Hepatocyte (in vitro differentiated cells): ENCODE data around the gene HIP1.
"Not testable (repeated sequence)": the region's sequence is repeated elsewhere in the genome, so short reads cannot be mapped to it uniquely, and the experiment has no call there.

Source experiments
- CTCF ChIP-seq: fragments of 200-600 bp; sonication (generic); IDR thresholded peaks from 2 replicates; pipeline ENCODE4 v1.5.1; 2016; ENCODE audit warnings: antibody characterized with exemption, mild to moderate bottlenecking; ENCODE audit not compliant: poor library complexity
- EZH2 ChIP-seq: fragments of 200-600 bp; sonication (generic); IDR thresholded peaks from 2 replicates; pipeline ENCODE4 v1.6.1; 2016; ENCODE audit warnings: antibody characterized with exemption, mild to moderate bottlenecking, borderline replicate concordance
- EZH2phosphoT487 ChIP-seq: fragments of 200-600 bp; sonication (generic); IDR thresholded peaks from one replicate; pipeline ENCODE4 v1.6.1; 2018; ENCODE audit warnings: antibody characterized with exemption, mild to moderate bottlenecking, low read depth, moderate library complexity; ENCODE audit not compliant: unreplicated experiment, severe bottlenecking

GRCh38 chr7:75556835-75557234 is 181.9 kb downstream of the HIP1 start:
- TF ChIP-seq CTCF, EZH2phosphoT487, EZH2: not testable (repeated sequence)
